ENCODE measurements around the gene SPDEF.
A peak's percentile ranks its signal among the peaks of the same experiment; 100 is the strongest.

Gene SPDEF

DNA sequence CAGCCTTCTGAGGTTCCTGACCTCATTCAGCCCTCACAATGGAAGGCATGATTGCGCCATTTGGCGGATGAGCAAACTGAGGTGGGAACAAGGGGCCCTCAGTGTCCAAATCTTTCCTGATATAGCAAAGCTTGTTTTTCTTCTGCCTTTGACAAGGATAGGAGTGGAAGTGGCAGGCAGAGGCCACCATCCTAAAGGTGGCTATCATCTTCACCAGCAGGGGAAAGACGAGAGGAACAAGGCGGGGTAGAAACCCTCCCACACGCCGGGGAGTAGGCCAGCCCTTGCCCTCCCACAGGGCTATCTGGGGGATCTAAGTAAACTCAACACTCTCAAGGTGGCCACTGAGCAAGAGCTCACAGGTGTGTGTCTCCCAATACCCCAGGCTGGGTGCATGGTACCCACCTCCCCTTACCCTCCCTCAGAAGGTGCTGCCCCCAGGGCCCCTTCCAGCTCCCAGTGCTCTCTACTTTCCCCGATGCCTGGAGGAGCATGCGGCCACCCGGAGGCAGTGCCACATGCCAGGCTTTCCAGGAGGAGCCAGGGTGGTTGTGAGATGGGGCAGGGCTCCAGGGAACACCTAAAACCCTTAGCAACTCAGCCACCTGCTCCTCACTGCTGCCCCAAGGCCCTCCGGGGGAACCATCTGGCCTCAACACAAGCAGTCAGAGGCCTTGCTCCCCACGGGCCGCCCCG lies 11.2 kb downstream of the SPDEF start:
- no peak for DNase-seq (ENCODE audit: low spot score)

DNA sequence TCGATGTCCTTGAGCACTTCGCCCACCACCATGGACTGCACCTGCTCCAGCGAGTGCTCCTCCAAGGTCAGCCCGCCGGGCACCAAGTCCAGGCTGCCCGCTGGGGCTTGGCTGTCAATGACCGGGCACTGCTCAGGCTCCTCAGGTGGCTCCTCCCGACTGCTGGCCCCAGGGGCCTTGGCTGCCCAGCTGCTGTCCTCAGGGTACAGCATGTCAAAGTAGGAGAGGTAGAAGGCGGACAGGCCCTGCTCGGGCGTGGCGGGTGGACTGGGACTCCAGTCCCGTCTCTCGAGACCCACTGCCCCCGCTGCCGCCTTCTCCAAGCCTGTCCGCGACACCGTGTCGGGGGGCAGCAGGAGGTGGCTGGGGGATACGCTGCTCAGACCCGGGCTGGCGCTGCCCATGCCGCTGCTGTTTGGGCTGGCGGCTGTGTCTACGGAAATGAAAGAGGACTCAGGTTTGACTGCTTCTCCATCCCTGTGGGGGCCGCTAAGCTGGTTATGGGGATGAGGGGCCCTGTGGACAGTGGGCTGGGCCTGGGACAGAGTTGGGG lies 12.0 kb downstream of the SPDEF start:
- no peak for DNase-seq (ENCODE audit: low spot score)

DNA sequence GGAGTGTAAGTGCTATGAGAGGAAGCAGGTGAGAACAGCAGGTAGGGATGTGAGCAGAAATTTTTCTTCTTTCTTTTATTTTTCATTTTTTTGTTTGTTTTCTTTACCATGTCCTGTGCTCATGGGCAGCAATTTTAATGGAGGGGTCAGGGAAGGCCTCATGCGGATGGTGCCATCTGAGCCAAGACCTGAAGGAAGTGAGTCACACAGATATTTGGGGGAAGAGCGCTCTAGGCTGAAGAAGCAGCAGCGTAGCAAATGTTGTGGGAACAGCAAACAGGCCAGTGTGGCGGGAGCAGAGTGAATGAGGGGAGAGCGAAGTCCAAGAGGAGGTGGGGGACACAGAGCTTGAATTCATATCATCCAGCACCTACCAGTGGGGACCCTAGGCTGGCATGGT lies 12.7 kb downstream of the SPDEF start:
- no peak for DNase-seq (ENCODE audit: low spot score)

DNA sequence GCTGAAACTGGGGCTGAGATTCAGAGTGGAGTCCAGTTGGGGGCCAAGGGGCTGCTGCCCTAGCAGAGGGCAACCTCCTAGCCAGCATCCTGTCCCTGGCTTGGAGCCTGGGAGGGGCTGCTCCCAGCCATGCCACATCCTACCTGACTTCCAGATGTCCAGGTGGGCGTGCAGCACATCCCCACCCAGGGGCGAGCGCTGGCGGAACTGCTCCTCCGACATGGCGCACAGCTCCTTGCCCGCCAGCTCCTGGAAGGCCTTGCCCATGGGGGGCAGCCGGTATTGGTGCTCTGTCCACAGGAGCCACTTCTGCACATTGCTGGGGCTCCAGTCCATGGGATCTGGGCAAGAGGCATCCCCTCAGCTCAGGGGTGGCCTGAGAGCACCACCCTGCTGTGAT lies 15.3 kb downstream of the SPDEF start:
- no peak for DNase-seq (ENCODE audit: low spot score)

DNA sequence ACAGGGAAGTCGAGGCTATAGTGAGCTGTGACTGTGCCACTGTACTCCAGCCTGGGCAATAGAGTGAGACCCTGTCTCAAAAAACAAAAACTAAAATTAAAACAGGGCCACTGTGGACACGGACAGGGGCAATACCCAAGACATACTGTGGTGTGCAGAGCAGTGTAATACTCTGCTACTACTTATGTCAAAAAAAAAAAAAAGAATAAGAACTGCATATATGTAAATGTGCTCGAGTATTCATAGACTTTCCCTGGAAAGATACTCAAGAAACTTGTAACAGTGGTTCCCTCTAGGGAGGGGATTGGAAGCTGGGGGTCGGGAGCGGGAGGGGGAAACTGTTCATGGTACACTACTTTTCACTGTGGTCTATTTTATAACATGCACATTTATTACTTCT lies 15.9 kb downstream of the SPDEF start:
- DNase-seq (ENCODE audit: low spot score), result no peak

DNA sequence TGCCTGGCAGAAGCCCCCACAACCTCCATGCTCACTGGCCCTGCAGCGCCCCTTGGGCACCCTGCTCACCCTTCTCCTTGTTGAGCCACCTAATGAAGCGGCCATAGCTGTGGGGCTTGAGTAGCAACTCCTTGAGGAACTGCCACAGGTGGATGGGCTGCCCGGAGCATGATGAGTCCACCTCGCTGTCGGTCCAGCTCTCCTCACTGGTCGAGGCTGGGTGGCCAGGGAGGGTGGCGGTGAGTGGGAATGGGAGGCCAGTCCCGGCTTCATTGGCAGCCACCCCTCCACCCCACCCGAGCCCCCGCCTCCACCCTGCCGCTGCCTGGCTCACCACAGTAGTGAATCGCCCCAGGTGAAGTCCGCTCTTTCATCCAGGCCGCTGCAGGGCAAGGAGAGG lies 16.9 kb downstream of the SPDEF start:
- no peak for DNase-seq (ENCODE audit: low spot score)

DNA sequence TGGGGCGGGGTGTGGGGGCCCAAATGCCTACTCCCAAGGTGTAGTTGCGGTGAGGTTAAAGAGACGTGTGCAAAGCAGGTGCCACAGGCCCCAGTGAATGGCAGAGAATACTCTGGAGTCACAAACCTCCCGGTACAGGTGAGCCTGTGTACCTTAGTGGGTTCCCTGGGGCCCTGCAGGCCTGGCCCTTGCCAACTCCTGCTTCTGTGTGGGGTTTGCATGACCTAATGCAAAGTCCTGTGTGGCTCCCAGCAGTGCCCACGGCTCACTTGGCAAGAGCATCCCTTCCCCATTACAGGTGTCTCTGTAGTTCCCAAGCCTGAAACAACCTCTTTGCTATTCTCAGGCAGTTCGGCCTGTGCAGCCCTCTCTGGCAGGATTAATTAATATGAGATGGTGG lies 17.5 kb downstream of the SPDEF start:
- no peak for DNase-seq (ENCODE audit: low spot score)

DNA sequence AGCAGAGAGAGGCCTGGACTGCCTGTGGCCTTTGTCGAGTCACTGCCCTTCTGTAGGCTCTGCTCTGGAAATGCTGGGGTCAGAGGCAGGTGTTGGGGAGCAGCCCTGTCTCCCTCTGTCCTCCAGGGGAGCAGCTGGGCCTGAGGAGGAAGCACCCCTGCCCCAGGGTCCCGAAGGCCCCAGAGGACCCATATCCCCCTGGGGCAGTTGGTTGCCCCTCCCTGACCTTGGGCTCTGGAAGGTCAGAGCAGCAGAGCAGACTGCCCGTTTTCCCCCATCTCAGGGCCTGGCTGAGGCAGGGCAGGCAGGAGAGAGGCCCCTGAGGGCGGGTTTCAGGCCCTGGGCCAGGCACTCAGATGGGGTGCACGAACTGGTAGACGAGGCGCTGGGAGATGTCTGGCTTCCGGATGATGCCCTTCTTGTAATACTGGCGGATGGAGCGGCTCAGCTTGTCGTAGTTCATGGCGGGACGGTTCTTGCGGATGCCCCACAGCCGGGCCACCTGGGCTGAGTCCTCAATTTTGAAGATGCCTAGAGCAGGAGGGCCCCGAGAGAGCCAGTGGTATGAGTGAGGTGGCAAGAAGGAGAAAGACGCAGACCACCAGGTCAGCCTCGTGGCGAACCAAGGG lies 18.1 kb downstream of the SPDEF start:
- no peak for DNase-seq (ENCODE audit: low spot score)

DNA sequence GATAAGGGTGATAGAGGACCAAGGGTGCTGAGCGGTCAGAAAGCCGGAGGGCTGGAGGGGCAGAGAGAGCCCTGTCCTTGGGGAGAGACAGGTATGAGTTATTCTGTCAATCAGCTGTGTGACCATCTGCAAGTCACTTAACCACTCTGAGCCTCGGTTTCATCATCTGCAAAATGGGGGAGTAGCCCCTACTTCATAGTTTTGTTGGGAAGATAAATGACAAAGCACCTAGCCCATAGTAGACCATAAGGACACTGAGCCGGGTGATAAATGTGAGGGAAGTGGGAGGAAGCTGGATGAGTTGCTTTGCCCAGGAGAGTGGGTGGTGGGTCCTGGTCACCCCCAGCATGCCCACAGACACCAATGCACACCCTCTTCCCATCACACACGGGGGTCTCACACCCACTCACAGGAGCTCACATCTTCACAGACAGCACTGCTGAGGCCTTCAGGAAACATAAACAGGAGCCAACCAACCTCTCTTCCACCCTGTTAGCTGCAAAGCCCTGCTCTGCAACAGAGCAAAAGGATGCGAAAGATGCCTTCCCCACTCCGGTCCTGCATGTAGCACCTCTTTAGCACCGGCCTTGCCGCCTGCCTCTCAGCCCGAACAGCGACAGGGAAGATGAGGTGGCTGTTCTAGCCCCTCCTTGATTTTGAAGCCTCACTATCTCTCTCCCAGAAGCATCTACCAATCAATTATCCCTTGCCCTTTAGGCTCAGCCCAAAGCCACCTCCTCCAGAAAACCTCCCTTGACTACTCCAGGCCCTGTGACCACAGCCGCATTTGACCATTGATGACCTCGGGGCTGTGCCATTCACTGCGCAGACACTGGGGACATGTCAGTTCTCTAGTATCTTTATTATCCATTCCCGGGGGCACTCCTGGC lies 18.9 kb downstream of the SPDEF start:
- no peak for DNase-seq (ENCODE audit: low spot score)

DNA sequence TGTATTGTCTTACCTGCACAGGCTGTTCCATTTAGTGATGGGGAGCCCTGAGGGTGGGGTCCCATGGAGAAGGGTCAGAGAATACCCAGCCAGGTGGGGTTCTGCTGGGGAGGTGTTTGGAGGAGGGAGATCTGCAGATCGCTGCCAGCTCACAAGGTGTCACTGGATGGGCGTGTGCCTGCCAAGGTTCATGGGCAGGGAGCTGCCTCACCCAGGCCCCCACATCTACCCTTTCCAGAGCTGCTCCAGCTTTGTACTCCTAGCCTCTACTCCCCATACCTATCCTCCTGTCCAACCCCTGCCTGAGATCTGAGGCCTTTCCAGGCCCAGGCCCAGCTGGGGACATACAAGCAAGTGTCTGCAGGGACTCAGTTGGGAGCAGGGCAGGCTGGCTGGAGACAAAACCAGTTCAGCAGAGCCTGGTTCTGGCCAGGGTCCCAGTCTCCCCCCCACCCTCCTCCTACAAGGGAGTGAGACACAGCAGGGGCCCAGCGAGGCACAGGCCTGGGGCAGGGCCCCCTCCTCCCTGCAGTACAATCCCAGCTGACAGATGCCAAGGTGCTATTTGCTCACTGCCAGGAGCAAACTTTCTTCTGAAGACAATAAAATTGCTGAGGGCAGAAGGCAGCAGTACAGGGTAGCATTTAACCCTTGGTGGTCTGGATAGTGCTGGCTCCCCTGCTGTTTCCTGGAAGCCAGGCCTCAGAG lies 19.7 kb downstream of the SPDEF start:
- no peak for DNase-seq (ENCODE audit: low spot score)

DNA sequence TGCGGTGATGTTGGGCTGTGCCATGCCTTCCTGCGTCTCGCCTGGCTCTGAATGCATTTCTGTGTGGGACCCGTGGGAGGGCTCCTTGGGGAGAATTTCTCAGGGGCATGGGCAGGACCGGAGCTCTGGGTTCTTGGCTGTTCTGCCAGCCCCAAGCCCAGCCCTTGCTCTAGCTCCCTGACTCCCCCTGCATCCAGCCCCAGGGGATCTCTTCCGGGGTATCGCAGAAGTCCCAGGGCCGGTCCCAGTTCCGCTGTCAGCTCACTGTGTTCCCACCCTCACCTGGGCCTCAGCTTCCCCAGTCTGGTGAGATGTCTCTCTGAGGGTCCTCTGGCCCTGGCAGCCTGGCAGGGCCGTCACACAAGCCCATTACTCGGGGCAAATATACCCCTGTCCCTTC lies 20.5 kb downstream of the SPDEF start:
- DNase-seq (ENCODE audit: low spot score), result no peak

DNA sequence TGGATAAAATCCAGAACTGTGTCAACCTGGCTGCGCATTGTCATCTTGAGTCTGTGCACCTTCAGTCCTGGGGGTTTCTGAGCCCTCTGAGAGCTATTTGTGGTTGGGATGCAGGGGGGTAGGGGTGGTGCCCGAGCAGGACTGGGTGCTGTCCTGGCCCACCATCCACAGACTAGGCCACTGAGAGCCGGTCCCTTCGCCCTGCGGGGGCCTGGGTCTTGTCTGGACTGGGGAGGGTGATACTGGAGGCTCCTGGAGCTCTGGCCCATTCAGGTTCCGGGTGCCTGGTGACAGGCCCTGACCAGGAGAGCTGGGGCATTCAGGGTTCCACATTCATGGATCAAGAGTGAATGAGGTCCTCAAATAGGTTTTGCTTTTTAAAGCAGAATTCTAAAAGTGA lies 20.9 kb downstream of the SPDEF start:
- no peak for DNase-seq (ENCODE audit: low spot score)

DNA sequence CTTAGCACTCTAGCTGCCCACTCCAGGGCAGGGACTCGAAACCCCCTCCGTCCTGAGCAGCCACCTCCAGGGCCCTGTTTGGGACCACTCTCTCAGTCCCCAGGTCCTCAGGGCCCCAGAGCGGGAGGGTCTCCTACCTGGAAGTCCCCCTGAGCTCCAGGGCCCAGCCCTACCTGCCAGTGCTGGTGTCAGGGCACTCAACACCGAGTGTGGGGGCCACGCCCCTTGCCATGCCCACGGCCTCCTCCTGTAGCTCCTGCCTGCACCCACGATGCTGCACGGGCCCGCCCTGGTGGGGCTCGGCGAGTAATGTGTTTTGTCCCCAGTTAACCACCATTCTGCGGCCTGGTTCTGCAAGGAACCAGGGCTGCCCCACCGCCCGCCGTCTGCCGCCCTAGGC lies 21.5 kb downstream of the SPDEF start:
- no peak for DNase-seq (ENCODE audit: low spot score)

DNA sequence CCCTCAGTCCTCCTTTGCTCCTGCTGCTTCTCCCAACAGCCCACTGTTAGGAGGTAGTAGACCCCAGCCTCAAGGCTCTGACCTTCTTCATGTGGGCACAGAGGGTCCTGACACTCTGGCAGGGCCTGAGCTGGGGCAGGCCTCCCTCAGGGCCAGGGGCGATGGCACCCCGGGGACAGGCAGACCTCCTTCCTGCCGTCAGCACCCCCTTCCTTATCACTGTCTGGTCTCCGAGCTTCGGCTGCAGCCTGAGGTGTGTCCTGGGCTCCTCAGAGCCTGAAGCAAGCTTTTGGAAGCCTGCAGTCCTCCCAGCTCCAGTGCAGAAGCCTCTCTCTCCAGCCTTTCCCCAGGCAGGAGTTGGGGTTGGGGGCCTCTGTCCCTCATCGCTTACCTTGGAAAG lies 22.0 kb downstream of the SPDEF start:
- DNase-seq (ENCODE audit: low spot score), result no peak

DNA sequence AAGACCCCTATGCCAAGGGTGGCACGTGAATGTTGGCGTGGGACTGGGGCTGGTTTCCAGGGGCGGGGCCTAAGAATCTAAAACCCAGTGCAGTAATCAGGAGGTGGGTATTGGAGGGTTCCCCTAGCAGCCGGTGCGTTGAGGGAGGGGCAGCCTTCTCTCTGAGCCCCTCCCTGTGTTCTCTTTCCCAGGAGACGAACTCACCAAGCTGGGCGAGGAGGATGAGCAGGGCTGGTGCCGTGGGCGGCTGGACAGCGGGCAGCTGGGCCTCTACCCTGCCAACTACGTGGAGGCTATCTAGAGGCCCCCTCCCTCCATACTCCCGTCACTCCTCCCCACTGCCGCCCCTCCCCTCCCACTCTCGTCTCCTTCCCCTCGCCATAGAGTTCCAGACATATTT lies 23.9 kb downstream of the SPDEF start:
- no peak for DNase-seq (ENCODE audit: low spot score)

DNA sequence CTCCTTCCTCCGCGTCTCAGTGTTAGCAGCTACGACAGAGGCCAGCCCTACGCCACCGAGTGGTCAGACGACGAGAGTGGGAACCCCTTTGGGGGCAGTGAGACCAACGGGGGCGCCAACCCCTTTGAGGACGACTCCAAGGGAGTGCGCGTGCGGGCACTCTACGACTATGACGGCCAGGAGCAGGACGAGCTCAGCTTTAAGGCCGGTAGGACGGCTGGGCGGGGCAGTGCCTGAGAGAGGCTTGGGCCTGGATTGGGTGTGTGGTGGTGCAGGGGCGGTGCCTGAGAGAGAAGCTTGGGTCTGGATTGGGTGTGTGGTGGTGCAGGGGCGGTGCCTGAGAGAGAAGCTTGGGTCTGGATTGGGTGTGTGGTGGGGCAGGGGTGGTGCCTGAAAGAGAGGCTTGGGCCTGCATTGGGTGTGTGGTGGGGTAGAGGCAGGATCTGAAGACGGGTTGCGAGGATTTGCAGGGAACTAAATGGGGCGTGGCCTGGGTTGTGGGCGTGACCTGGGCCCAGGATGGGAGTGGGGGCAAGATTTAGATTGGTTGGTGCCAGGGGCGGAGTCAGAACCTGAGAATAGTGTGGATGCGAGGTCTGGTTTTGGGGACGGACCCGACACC lies 24.4 kb downstream of the SPDEF start:
- peak; percentile 33 for DNase-seq (ENCODE audit: low spot score)

DNA sequence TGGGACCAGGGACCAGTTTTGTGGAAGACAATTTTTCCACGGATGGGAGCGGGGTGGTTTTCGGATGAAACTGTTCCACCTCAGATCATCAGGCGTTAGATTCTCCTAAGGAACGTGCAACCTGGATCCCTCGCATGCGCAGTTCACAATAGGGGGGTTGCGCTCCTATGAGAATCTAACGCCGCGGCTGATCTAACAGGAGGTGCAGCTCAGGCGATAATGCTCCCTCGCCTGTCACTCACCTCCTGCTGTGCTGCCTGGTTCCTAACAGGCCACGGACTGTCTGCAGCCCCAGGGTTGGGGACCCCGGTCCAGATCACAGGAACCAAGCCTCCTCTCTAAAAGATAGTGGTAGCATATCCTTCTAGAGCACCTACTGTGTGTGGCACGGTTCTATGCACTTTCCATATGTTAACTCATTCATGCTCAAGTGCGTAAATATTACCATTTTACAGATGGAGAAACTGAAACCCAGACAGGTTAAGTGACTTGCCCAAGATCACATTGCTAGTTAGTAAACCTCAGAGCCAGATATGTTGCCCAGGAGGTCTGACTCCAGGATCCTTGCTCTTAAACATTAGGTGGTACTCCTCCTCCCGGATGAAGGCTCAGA lies 25.3 kb downstream of the SPDEF start:
- no peak for DNase-seq (ENCODE audit: low spot score)

DNA sequence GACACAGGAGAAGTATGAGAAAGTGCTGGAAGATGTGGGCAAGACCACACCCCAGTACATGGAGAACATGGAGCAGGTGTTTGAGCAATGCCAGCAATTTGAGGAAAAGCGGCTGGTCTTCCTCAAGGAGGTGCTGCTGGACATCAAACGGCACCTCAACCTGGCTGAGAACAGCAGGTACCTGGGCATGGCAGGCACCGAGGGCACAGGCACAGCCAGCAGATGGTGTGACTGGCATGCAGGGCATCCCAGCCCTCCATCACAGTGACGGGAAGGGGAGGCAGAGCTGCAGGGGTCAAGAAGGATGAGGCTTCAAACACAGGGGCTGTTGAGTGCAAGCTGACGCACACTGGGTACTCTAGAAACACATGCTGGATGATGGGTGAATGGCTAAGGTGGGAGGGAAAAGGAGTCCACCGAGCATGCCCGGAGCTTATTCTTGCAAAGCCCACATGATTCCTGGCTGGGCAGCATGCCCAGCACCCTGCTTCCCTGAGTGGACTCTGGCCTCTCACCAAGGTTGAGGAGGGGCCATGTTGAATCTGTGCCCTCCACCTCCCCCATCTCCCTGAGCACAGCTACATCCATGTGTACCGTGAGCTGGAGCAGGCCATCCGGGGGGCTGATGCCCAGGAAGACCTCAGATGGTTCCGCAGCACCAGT lies 26.3 kb downstream of the SPDEF start:
- no peak for DNase-seq (ENCODE audit: low spot score)

DNA sequence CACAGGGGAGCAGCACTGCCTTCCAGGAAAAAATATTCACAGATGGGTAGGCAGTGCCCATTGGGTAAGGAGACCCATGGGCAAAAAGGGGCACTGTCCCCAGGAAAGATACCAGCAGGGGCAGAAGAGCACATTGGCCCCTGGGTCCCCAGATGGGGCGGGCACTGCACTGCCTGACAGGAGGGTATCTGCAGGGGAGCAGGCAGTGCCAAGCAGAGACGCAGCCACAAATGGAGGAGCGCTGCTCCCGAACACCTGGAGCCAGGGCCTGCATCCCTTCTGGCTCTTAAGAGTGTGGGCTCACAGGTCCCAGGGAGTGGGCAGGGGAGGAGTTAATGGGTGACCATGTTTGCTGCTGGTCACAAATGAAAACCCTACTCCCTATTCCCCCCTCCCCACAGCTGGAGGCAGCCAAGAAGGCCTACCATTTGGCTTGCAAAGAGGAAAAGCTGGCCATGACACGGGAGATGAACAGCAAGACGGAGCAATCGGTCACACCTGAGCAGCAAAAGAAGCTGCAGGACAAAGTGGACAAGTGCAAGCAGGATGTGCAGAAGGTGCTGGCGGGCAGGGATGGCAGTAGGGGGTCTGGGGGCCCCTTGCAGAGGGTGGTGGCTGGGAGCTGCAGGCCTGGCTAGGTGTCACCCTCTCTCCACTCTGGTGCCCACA lies 27.0 kb downstream of the SPDEF start:
- no peak for DNase-seq (ENCODE audit: low spot score)
